WTC11 (cell line): ENCODE results near the gene FOXJ1.

Experiments used
- CREB1 ChIP-seq: sonication (generic); formaldehyde crosslinking; IDR thresholded peaks from 2 replicates; pipeline ENCODE4 v1.8.0; 2023; ENCODE audit warnings: mild to moderate bottlenecking, missing genetic modification reagents
- CREM ChIP-seq: sonication (generic); formaldehyde crosslinking; IDR thresholded peaks from 2 replicates; pipeline ENCODE4 v1.8.1; 2022; ENCODE audit warnings: mild to moderate bottlenecking, missing genetic modification reagents, moderate library complexity
- CTCF ChIP-seq: fragments of 200-600 bp; IDR thresholded peaks from 2 replicates; pipeline ENCODE4 v1.8.0; 2022; ENCODE audit warnings: antibody characterized with exemption
- ETV6 ChIP-seq: sonication (generic); formaldehyde crosslinking; IDR thresholded peaks from 2 replicates; pipeline ENCODE4 v1.8.1; 2022; ENCODE audit warnings: mild to moderate bottlenecking, missing genetic modification reagents
- FOXK1 ChIP-seq: sonication (generic); formaldehyde crosslinking; IDR thresholded peaks from 2 replicates; pipeline ENCODE4 v1.8.0; 2022; ENCODE audit warnings: mild to moderate bottlenecking, moderate library complexity, missing genetic modification reagents
- IRF2 ChIP-seq: sonication (generic); formaldehyde crosslinking; IDR thresholded peaks from 2 replicates; pipeline ENCODE4 v1.8.0; 2022; ENCODE audit warnings: low read depth, missing genetic modification reagents, borderline replicate concordance
- NR2C2 ChIP-seq: sonication (generic); formaldehyde crosslinking; IDR thresholded peaks from 2 replicates; pipeline ENCODE4 v1.8.0; 2022; ENCODE audit warnings: mild to moderate bottlenecking, missing genetic modification reagents
- STAT6 ChIP-seq: sonication (generic); formaldehyde crosslinking; conservative IDR thresholded peaks from 2 replicates; pipeline ENCODE4 v1.8.1; 2023; ENCODE audit warnings: mild to moderate bottlenecking, low read depth, missing genetic modification reagents, moderate library complexity
- USF2 ChIP-seq: sonication (generic); formaldehyde crosslinking; IDR thresholded peaks from 2 replicates; pipeline ENCODE4 v1.8.1; 2023; ENCODE audit warnings: mild to moderate bottlenecking, missing genetic modification reagents, moderate library complexity
- ZBTB43 ChIP-seq: sonication (generic); formaldehyde crosslinking; IDR thresholded peaks from 2 replicates; pipeline ENCODE4 v1.8.1; 2023; ENCODE audit warnings: mild to moderate bottlenecking, missing genetic modification reagents
- ZNF423 ChIP-seq: fragments of 250-450 bp; sonication (Bioruptor Pico); IDR thresholded peaks from 2 replicates; pipeline ENCODE4 v2.1.2; 2022; ENCODE audit warnings: mild to moderate bottlenecking, moderate library complexity

GRCh38 chr17:76137351-76138233, 3.5 kb downstream of the FOXJ1 start:
- TF ChIP-seq CTCF: no peak
- no peak for TF ChIP-seq USF2 (CRISPR knock-in tag)
- TF ChIP-seq CREB1 (CRISPR knock-in tag): no peak
- no peak for TF ChIP-seq ETV6 (CRISPR knock-in tag)
- no peak for TF ChIP-seq IRF2 (CRISPR knock-in tag)
- no peak for TF ChIP-seq ZNF423 (CRISPR knock-in tag)
- no peak for TF ChIP-seq FOXK1 (CRISPR knock-in tag)
- TF ChIP-seq NR2C2 (CRISPR knock-in tag): no peak
- TF ChIP-seq ZBTB43 (CRISPR knock-in tag): no peak; the same call in 1 of the 2 replicates
- no peak for TF ChIP-seq CREM
- TF ChIP-seq STAT6 (CRISPR knock-in tag): no peak
